DMS153 (cell line): ENCODE results near the gene VPS13D.

ENCODE experiments used
- DNase-seq: peaks from one replicate; lab custom pipeline; 2025; lab: John Stamatoyannopoulos, UW

Gene VPS13D

GRCh38 chr1:12229386-12229834, 420 bp upstream of the VPS13D start:
- no peak for DNase-seq

- no peak for DNase-seq
Observed at GRCh38 chr1:12230549-12231275, 882 bp downstream of the VPS13D start.

GRCh38 chr1:12231276-12231595, 1.4 kb downstream of the VPS13D start:
- no peak for DNase-seq

GRCh38 chr1:12232221-12232620, 2.4 kb downstream of the VPS13D start:
- no peak for DNase-seq

- DNase-seq, result no peak
Observed at GRCh38 chr1:12244078-12244477, 14.2 kb downstream of the VPS13D start.

GRCh38 chr1:12244585-12244984, 14.8 kb downstream of the VPS13D start:
- DNase-seq, result no peak

GRCh38 chr1:12245116-12245515, 15.3 kb downstream of the VPS13D start:
- no peak for DNase-seq

DNA sequence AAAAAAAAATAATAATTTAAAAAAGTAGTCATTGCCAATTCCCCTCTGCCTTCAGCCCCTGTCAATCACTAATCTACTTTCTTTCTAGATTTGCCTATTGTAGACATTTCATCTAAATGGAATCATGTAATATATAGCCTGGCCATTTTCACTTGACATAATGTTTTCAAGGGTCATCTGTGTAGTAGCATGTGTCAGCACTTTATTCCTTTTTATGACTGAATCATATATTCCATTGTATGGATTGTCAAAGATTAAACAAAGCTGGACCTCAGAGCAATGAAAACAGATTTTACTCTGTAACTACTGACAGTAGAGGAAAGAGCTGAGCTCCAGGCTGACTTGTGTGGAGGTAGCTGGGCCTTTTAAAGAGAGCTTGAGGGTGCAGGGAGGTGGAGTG, 15.9 kb downstream of the VPS13D start:
- DNase-seq, result no peak

- DNase-seq, result no peak
Observed at GRCh38 chr1:12246584-12246983, 16.8 kb downstream of the VPS13D start.

DNA sequence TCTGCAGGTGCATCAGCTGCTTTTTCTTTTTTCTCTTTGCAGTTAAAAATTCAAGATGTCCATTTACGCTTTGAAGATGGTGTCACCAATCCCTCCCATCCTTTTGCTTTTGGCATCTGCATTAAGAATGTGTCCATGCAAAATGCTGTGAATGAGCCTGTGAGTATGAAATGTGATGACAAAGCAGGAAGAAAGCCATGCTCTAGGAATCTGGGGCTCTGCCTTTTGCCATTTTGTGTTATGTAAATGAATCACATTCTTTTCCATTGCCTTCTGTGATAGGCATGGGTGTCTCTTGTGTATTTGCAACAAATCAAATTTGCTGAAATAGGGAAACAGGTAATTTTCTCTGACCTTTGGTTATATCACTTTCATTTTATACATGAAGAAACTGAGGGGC, 19.4 kb downstream of the VPS13D start:
- no peak for DNase-seq

DNA sequence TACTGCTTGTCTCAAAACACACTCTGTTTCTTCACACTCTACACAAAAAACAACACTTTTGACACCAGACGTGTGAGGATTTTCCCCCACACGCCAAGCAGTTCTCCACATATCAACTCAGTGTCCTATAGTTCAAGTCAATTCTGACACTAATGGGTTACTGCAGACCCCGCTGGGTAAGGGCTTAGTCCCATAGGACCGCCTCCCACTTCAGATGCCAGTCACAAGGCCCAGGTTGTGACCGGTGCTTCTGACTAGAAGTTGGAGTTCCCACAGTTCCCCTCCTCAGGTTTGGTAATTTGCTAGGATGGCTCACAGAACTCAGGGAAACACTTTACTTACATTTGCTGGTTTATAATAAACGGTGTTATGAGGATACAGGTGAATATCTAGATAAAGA, 19.9 kb downstream of the VPS13D start:
- no peak for DNase-seq

DNA sequence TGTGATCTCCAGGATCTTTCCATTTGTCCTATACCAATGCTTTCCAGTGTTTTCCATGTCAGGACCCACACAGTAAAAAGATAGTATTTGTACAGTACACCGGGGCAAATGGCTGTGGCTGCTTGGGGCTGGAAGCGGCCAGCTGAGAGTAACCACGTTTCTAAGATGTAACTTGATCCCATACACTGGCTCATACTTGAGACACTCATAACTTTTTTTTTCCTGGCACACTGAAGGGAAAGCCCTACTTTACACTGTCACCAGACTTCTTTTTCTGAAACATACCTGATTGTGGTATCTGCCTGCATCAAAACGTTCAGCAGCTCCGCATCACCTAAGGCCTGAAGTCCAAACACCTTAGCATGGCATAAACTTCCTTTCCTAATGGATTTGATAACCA, 21.6 kb downstream of the VPS13D start:
- DNase-seq, result no peak

- no peak for DNase-seq
Observed at GRCh38 chr1:12255913-12256312, 26.1 kb downstream of the VPS13D start.

DNA sequence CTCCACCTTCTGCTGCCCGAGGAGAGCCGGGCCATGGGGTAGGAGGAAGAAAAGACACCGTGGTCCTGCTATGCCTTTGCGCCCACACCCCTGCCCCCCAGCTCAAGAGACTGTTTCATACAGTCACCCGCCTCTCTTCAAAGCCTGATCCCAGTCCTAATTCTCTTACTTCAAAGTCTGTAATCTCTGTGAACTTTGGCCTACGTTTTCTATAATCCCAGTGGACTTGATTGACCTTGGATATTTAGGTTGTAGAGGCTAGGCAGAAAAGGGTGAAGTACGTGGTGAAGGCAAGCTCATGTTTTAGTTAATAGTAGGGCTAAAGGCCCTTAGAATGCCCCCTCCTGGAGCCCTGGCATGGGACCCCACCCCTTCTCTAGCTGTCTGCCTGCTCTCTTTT, 28.4 kb downstream of the VPS13D start:
- DNase-seq, result no peak

- no peak for DNase-seq
Observed at GRCh38 chr1:12269351-12269750, 39.5 kb downstream of the VPS13D start.

DNA sequence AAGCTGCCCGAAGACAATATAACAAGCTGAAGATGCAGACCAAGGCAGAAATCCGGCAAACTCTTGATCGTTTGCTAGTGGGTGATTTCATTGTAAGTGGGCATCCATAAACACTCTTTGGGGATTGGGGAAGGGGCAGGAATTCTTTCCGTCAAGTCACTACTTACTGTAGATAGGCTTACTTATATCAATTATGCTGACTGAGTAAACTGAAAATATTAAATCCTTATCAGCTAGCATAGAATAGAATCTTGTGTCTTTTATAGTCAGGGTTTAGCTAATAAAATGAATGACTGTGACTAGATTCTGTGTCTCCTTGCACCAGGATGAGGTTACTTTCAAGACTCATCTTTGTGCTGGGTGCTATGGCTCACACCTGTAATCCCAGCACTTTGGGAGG, 41.2 kb downstream of the VPS13D start:
- no peak for DNase-seq

DNA sequence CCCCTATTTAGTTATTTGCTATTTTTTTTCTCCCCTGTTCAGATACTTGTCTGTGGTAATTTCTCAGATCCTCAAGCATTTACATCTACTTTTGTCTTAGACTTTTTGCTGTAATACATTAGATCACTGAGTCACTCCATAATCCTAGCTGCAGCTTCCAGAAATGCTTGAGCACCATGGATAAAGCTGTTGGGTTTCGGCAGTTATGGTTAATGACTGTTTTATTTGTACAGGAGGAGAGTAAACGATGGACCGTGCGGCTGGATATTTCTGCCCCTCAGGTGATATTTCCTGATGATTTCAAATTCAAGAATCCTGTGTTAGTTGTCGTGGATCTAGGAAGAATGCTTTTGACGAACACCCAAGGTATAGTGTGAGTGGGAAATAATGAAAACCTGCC, 42.9 kb downstream of the VPS13D start:
- peak; percentile 78 for DNase-seq

DNA sequence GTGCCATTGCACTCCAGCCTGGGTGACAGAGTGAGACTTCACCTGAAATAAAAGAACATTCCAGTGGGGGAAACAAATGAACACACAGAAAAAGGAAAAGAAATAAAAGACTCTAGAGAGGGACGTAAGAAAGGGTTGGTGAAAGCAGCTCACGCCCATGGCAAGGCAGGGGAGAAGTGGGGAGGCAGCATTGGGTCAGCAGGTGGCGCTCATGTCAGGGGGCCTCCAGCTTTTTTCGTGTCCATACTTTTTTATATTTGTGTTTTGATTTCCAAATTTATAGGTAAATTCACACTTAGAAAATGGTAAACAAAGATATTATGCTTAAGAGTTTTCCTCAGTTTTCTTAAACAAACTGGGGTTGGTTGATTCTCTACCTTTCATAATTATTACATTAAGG, 45.5 kb downstream of the VPS13D start:
- no peak for DNase-seq

- no peak for DNase-seq
Observed at GRCh38 chr1:12276225-12276624, 46.4 kb downstream of the VPS13D start.

GRCh38 chr1:12279003-12279402, 49.2 kb downstream of the VPS13D start:
- DNase-seq, result no peak

DNA sequence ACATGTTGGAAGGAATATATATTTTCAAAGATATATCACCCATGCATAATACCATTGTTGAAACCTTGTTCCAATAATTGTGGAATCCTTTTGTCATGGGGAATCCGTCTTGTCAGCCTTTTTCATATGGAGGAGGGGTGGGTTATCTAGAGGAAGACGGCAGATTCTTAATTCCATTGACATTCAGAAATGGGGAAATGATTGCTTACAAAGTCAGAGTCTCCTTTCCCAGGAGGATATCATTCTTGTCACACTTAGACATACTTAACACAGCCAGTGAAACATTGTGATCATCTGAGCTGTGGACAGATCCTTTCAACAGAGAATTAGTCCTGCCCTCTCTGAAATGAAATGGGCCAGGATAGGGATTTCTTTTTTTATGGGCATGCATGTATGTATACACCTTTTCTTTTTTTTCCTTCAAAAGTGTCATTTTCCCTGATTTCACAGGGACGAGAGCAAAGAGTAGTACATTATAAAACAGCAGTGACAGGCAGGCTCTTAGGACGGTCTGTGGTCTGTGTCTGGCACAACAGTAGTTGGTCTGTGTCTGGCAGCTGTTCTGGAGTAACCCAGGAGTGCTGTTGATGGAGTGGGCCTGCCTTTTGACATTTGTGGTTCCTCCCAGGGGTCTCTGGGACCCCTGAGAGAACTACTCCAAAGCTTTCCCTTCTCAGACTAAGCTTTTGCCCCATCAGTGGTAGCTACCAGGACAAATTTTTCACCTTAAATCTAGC, 50.1 kb downstream of the VPS13D start:
- DNase-seq, result no peak

DNA sequence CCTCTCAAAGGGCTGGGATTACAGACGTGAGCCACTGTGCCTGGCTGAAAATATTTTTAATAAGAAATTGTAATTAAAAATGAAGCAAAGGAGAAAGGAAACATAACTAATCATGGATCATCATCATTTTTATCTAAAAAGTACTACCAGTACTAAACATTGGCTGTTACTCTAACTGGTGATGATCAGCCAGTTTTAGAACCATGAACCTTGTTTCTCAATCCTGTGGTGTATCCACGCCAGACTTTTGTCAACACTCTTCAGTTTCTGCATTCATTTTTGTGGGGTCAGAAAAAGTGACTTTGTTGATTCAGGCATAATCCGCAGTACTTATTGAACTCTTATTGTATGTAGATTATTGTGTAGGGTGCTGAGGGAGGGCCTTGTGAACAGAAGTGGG, 52.3 kb downstream of the VPS13D start:
- no peak for DNase-seq

DNA sequence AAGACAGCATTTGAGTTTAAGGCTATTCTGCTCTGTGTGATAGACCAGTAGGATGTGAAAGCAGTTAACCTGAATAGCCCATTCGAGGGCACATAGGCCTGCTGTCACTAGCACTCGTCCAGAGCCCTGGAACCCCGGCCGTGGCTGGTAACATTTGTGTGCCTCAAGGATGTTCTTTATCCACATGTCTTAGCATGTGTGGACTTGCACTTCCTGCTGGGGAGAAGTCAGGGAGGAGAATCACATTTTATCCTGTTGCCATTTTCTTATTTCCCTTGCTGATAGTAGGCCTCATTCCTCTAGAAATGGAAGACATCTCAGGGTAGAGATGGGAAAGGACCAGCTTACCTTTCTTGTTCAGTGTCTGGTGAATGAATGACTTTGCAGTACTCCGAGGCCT, 54.7 kb downstream of the VPS13D start:
- DNase-seq, result no peak
